Measurements from ENCODE around the gene RASGRP1. TPM values are rescaled to one million over a fixed set of nuclear protein-coding genes. Genes with fewer than 3 reads are reported as not detected.
A peak's percentile ranks its signal among the peaks of the same experiment; 100 is the strongest.

Gene RASGRP1
- total RNA-seq, 4 donors from 2014 or later = 0.79 to 6.2 (median 1.9) TPM

DNA sequence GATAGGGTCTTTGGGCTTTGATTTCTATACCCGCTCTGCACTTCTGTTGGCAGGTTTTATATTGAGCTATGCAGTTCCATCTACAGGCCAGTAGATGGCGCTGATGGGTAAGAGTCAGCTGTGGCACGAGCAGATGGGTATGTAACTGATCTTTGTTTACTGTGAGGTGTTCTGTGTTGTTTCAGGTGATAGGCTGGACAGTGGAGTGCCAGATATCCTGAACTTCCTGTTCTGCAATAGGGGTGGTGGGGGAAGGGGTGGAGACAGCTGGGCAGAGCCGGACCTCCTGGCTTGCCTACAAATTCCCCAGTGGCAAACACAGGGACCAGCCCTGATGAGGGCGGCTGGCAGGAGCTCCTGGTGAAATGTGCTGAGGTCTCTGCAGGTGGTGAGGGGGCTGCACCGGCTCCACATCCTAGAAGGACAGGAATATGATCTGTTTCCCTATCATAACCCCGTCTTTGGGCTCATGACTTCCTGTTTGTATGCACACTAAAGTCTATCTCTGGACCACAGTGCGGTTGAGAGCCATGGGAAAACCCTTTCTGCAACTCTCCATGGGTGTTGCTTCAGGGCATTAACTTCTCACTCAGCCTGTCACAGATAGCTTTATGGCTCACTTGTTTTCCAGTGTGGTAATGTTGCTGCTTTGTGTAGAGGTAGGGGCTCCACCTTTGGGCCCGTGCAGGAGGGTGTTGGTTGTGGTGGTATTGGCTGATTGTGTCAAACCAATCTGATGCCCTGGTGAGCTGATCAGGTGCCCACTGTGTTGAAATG lies 124.1 kb downstream of the RASGRP1 start:
- TF ChIP-seq, protein P1, sequence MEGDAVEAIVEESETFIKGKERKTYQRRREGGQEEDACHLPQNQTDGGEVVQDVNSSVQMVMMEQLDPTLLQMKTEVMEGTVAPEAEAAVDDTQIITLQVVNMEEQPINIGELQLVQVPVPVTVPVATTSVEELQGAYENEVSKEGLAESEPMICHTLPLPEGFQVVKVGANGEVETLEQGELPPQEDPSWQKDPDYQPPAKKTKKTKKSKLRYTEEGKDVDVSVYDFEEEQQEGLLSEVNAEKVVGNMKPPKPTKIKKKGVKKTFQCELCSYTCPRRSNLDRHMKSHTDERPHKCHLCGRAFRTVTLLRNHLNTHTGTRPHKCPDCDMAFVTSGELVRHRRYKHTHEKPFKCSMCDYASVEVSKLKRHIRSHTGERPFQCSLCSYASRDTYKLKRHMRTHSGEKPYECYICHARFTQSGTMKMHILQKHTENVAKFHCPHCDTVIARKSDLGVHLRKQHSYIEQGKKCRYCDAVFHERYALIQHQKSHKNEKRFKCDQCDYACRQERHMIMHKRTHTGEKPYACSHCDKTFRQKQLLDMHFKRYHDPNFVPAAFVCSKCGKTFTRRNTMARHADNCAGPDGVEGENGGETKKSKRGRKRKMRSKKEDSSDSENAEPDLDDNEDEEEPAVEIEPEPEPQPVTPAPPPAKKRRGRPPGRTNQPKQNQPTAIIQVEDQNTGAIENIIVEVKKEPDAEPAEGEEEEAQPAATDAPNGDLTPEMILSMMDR (IDR thresholded peaks at IDR 0.05) = peak in 2 of 3 donors; percentile 62 to 75
- ATAC-seq (ENCODE audit: low FRiP score) (peak; percentile 81), DNase-seq (ENCODE audit: low spot score) (no peak)

Other genes with a start within 250 kb of the RASGRP1 start
- 10 to 100 TPM in 2 of 4 donors, 1 to 10 TPM in 2; 7.6 to 18.3 (median 10.7) TPM for gene FAM98B, start 110.7 kb downstream of the RASGRP1 start, total RNA-seq